Endothelial cell (in vitro differentiated cells): ENCODE data around the gene CCDC112. TPM values are rescaled to one million over a fixed set of nuclear protein-coding genes. Genes with fewer than 3 reads are reported as not detected.

Experiments used
- DNase-seq: peaks from one replicate; pipeline ENCODE4 v3.0.0; 2021; ENCODE audit warnings: low spot score
- H3K27ac Mint-ChIP-seq: one replicate; pipeline ENCODE4 v1.8.0; 2021; ENCODE audit warnings: mixed read lengths, inconsistent platforms; ENCODE audit not compliant: unreplicated experiment
- H3K27me3 Mint-ChIP-seq: one replicate; pipeline ENCODE4 v1.8.0; 2021; ENCODE audit warnings: mild to moderate bottlenecking, moderate library complexity, mixed read lengths, inconsistent platforms; ENCODE audit not compliant: unreplicated experiment
- H3K36me3 Mint-ChIP-seq: one replicate; pipeline ENCODE4 v1.8.0; 2021; ENCODE audit warnings: mild to moderate bottlenecking, low read depth, mixed read lengths, inconsistent platforms; ENCODE audit not compliant: unreplicated experiment
- H3K4me1 Mint-ChIP-seq: one replicate; pipeline ENCODE4 v1.8.0; 2021; ENCODE audit warnings: mild to moderate bottlenecking, mixed read lengths, inconsistent platforms; ENCODE audit not compliant: unreplicated experiment
- H3K4me3 Mint-ChIP-seq: one replicate; pipeline ENCODE4 v1.8.0; 2021; ENCODE audit warnings: mild to moderate bottlenecking, mixed read lengths, inconsistent platforms; ENCODE audit not compliant: unreplicated experiment
- H3K9me3 Mint-ChIP-seq: one replicate; pipeline ENCODE4 v1.8.0; 2021; ENCODE audit warnings: mixed read lengths, inconsistent platforms; ENCODE audit not compliant: unreplicated experiment
- CTCF ChIP-seq: fragments of 200-600 bp; sonication (generic); IDR thresholded peaks from one replicate; pipeline ENCODE4 v1.5.0; 2021; ENCODE audit warnings: antibody characterized with exemption; ENCODE audit not compliant: unreplicated experiment
- total RNA-seq: library from RNA; stranded (reverse); fragmentation: NEBNext Ultra II Directional; extraction: Animal tissue kit (Norgen Biotek cat#: 25700); gene quantifications from one replicate; pipeline ENCODE4 v1.2.1, GENCODE V29; 2021; ENCODE audit not compliant: unreplicated experiment

CCDC112 gene
- total RNA-seq, 1 donor from 2014 or later: 7.2 TPM

- no peaks in the 10 kb centered on the region for H3K27me3 Mint-ChIP-seq
- no peaks in the 10 kb centered on the region for H3K9me3 Mint-ChIP-seq
- no peak overlapping the region for H3K4me3 Mint-ChIP-seq
- H3K4me1 Mint-ChIP-seq: peaks cover 3% of the 10 kb centered on the region
- no peak for TF ChIP-seq CTCF
- DNase-seq: no peak
- no peak overlapping the region for H3K27ac Mint-ChIP-seq
- no peaks in the 10 kb centered on the region for H3K36me3 Mint-ChIP-seq
Measured at GRCh38 chr5:115341745-115342144, 45.3 kb upstream of the CCDC112 start.

GRCh38 chr5:115338851-115339250, 42.4 kb upstream of the CCDC112 start:
- Mint-ChIP-seq H3K4me1 (peaks cover 3% of the 10 kb centered on the region), H3K27ac (no peak overlapping the region)
- no peak for TF ChIP-seq CTCF

GRCh38 chr5:115337882-115338281, 41.4 kb upstream of the CCDC112 start:
- H3K4me1 Mint-ChIP-seq: peaks cover 3% of the 10 kb centered on the region
- TF ChIP-seq CTCF: no peak
- no peaks in the 10 kb centered on the region for H3K36me3 Mint-ChIP-seq
- no peak overlapping the region for H3K4me3 Mint-ChIP-seq
- no peak for DNase-seq
- H3K27ac Mint-ChIP-seq: no peak overlapping the region
- no peaks in the 10 kb centered on the region for H3K27me3 Mint-ChIP-seq
- H3K9me3 Mint-ChIP-seq: no peaks in the 10 kb centered on the region

More at GRCh38 chr5:115338851-115339250, 42.4 kb upstream of the CCDC112 start:
- Mint-ChIP-seq H3K36me3 (no peaks in the 10 kb centered on the region), H3K9me3 (no peaks in the 10 kb centered on the region), H3K4me3 (no peak overlapping the region), H3K27me3 (no peaks in the 10 kb centered on the region)
- DNase-seq: no peak

- no peaks in the 10 kb centered on the region for H3K36me3 Mint-ChIP-seq
- H3K27ac Mint-ChIP-seq: no peak overlapping the region
- H3K27me3 Mint-ChIP-seq: no peaks in the 10 kb centered on the region
- DNase-seq: no peak
- no peak overlapping the region for H3K4me3 Mint-ChIP-seq
- H3K4me1 Mint-ChIP-seq: peaks cover 3% of the 10 kb centered on the region
- no peak for TF ChIP-seq CTCF
- no peaks in the 10 kb centered on the region for H3K9me3 Mint-ChIP-seq
Measured at GRCh38 chr5:115336964-115337363, 40.5 kb upstream of the CCDC112 start.

GRCh38 chr5:115336201-115336720, 39.8 kb upstream of the CCDC112 start:
- Mint-ChIP-seq H3K27me3 (no peaks in the 10 kb centered on the region), H3K36me3 (no peaks in the 10 kb centered on the region), H3K4me1 (peaks cover 3% of the 10 kb centered on the region), H3K27ac (no peak overlapping the region), H3K9me3 (no peaks in the 10 kb centered on the region), H3K4me3 (no peak overlapping the region)
- no peak for DNase-seq
- no peak for TF ChIP-seq CTCF
